ENCODE measurements around the gene PSMB7.

GRCh38 chr9:124350494-124351263 is 64.6 kb downstream of the PSMB7 start:
- TF ChIP-seq CTCF (IDR thresholded peaks at IDR 0.05), result no peak
- no peak for TF ChIP-seq POLR2A (IDR thresholded peaks at IDR 0.05)

Measured in heart left ventricle (tissue), 13 donors.